Measurements from ENCODE around the gene SLC31A1.

Gene SLC31A1
- total RNA-seq: 3.9 to 26.5 (median 6.1) reads per million in 3 experiments

- peak; percentile 97 for DNase-seq
Measured at GRCh38 chr9:113221003-113221799, at the start of gene SLC31A1, which contains the start of gene FKBP15. TSS of gene SLC31A1 (plus strand) at chr9:113221544. CDS start at chr9:113256149, 34,605 bp downstream. TSS of gene FKBP15 (minus strand) at chr9:113221277. CDS start at chr9:113221243, 34 bp downstream.

GRCh38 chr9:113173341-113173740 lies 48.0 kb upstream of the SLC31A1 start:
- DNase-seq: no peak

GRCh38 chr9:113176803-113177202 lies 44.5 kb upstream of the SLC31A1 start:
- DNase-seq: no peak

GRCh38 chr9:113177251-113177650 lies 44.1 kb upstream of the SLC31A1 start:
- no peak for DNase-seq

- no peak for DNase-seq
Measured at GRCh38 chr9:113178087-113178486, 43.3 kb upstream of the SLC31A1 start.

GRCh38 chr9:113179839-113180238 lies 41.5 kb upstream of the SLC31A1 start:
- DNase-seq: no peak

DNA sequence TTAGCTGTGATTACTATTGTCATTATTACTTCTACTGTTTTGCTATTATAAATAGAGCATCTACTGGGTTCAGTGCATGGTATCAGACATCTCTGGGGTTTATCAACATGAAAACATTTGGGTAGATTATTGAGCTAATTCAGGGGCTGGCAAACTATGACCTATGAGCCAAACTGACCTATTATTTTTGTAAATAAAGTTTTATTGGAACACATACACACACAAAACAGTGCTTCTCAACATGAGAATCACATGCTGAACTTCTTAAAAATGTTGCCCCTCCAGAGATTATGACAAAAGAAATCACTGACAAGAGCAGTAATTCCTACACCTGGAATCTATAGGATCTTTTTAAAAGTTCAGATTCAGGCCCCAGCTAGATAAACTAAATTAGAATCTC lies 40.2 kb upstream of the SLC31A1 start:
- no peak for DNase-seq

DNA sequence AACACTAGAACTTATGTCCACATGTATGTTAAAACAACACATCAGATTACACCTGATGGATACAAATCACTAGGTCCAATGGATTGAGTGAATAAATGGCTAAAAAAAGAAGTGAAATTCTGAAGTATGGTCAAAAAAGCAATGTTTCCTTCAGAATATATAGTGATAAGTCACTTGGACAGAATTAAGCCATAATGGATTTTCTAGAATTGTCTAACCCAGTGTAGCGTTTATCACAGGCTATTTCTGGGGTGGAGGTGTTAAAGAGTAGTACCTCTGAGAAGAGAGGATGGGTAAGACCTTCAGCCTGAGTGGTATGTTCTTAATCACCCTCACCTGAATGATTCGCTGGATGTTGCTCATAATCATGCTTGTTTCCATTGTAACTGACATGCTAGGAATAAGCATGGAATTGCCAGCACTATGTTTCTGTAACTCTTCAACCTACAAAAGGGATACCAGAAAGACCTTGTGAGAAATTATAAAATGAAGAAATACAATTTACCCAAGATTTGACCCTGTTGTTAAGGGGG lies 37.3 kb upstream of the SLC31A1 start:
- no peak for DNase-seq

GRCh38 chr9:113184539-113184938 lies 36.8 kb upstream of the SLC31A1 start:
- DNase-seq: no peak

DNA sequence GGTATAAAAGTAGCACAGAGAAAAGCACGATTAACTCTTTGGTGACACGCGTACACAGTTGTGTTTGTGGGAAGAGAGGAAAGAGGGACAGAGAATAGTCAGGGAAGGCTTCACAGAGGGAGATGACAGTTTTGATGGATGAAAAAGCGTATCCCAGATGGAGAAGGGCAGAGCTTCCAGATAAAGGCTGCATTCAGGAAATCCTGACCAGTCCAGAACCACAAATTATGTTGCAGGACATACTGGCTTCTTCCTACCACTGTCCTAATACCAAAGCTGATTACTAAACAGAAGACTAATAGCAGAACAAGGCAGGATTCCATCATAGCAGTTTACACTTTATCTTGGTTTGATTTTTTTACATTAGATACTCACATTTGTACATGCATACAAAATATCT lies 36.1 kb upstream of the SLC31A1 start:
- no peak for DNase-seq

DNA sequence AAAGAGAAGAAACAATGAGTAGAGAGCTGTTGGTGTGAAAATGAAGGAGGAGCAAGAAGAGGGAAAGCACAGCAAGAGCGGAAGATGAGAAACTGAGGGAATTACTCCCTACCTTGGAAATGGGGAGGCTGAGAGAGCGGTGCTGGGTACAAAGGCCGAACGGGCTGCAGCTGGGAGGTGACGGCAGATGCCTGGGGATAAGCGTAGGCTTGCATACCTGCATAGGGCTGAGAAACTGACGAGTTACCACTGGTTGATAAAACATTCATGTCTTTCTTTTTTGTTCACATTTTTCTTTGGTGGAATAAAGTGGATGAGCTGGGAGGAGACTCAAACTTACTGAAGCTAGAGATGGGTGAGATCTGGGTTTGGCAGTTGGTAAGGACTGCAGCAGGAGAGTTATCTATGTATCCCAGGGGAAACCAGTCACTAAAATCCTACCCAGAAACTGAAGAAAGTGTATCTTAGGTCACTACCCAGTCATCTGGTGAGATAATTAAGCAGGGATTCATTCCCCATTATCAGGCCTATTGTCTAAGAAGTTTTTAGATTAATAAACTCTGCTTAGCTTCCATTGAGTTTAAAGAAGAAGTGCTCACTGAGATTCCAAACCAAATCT lies 35.1 kb upstream of the SLC31A1 start:
- DNase-seq: no peak

DNA sequence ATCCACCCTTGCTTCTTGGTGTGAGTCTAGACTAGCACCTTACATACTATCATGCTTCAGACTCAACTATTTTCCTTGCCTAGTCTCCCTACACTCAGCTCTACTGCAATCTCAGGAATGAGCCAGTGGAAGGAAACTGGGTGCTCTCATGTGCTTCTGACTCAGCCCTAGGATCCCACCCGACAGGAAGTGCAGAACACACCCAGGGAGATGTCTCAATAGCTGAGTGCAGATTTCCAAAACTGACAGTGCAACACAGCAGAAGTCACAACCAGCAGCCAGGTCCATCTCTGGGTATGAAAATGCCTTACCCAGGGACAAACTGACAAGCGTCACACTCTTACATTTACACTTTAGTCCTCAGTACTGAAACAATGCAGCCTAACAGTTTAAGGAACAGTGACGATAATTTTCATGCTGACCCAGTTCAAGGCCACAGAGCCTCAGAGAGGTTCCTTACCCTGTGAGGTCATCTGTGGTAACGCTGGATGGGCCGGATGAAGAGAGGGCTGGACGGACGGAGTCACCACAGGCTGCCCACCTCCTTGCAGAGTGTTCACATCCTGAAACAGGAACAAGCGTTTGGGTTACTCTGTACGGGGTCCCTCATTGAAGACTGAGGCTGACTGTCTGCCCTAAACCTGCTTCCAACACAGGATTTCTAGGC lies 33.3 kb upstream of the SLC31A1 start:
- no peak for DNase-seq

GRCh38 chr9:113192455-113192854 lies 28.9 kb upstream of the SLC31A1 start:
- DNase-seq: no peak

DNA sequence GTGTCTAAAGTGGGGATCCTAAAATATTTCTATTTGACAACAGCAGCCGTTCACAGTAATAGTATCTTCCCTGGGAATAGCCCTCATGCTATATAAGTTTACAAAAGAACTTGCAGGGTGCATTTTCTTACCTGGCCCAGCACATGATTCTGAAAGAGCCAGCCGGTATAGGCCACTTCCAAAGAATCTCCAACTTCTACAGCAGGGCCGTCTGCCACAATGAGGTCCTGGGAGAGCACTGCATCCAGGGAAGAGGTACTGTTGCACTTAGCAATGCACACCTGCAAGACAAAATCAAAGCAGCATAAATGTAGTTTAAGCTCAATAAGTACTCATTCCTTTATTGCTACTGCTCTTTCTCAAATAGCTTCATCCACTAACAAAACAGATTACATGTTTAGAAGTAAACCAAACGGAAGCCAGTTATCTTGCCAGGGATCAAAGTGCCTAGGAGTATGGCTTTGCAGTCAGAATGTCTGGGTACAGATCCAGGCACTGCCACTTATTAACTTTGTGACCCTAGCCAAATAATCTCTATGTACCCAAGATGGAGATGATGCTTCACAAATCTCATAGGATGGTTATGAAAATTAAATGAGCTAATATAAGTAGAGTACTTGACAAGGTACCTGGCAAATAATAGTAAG lies 21.5 kb upstream of the SLC31A1 start:
- no peak for DNase-seq

GRCh38 chr9:113205432-113205831 lies 15.9 kb upstream of the SLC31A1 start:
- no peak for DNase-seq

DNA sequence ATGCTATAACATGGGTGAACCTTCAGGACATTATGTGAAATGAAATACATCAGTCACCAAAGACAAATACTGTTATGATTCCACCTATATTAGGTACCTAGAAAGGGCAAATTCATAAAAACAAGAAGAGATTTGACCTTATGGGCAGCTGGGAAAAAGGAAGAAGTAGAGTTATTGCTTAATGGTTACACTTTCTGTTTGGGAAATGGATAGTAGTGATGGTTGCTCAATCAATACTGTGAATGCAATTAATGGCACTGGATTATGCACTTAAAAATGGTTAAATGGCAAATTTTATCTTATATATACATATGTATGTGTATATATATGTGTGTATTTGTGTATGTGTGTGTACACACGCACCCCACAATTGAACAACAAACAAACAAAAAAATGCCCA lies 15.5 kb upstream of the SLC31A1 start:
- no peak for DNase-seq

GRCh38 chr9:113210815-113211214 lies 10.5 kb upstream of the SLC31A1 start:
- no peak for DNase-seq

DNA sequence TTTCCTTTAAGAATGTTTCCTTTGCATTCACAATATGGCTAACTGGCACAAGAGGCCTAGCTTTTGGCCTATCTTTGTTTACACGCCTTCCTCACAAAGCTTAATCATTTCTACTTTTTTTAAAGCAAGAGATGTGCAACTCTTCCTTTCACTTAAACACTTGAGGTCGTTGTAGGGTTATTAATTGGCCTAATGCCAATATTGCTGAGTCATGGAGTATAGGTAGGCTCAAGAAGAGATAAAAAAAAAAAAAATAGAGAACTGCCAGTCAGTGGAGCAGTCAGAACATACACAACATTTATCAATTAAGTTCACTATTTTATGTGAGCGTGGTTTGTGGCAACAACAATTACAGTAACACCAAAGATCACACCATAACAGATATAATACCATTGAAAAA lies 6.2 kb upstream of the SLC31A1 start:
- no peak for DNase-seq

DNA sequence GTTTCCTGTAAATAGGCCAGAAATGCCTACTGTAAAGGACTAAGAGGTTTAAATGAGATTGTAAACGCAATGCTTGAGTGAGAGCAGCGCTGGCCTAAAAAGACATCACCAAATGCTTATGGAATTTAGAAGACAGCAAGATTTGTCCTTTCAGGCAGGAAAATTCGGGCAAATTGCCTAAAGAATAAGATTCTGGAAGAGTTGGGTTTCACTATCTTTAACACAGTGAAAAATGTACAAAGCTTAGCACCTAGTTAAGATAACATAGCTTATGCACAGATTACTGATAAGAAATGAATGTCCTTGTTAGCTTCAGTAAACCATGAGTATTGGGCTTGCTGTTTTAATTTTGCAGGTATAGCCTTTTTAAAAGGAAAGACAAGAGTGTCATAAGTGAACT lies 4.9 kb upstream of the SLC31A1 start:
- no peak for DNase-seq

DNA sequence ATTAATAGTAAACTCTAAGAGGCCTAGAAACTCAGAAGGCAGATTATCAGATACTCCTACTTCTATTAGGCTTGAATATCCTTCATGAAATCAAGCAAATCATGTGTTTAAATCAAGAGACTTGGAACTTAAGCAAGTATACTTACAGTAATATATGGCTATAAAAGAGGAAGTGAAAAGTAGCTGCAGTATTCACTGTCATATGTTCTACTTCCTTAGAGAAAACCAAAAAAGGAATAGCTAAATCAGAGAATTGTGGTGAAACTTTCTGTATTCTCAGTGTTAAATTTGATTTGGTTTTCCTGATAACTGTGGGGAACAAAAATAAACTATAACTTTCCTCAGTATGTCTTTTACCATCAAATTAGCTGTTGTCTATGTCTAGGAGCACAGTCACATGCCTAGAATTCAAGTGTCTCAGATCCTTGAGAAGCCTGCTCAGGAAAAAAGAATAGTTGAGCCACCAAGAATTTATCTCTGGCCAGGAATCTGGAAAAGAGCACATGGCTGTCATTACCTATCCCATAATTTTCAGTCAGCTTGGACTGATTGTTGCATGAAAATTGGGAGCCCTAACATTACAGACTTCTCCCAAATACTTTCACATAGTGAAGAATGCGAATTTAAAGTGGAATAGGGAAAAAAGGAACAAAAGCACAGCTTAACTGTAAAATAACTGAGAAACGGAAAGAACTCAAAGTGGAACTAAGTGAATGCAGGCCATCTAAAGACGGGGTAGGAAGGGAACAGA lies 2.0 kb upstream of the SLC31A1 start:
- no peak for DNase-seq

- DNase-seq: no peak
Measured at GRCh38 chr9:113219969-113220368, 1.4 kb upstream of the SLC31A1 start.

GRCh38 chr9:113220467-113221002 lies 809 bp upstream of the SLC31A1 start:
- DNase-seq: no peak

Data from central memory CD4-positive, alpha-beta T cell (primary cell).